ENCODE measurements around the gene HPCAL1.

- TF ChIP-seq CTCF (IDR thresholded peaks at IDR 0.05; ENCODE audit: insufficient read depth, low read depth, low read length) = no peak
- no peak for TF ChIP-seq EZH2 (IDR thresholded peaks at IDR 0.05; ENCODE audit: insufficient read depth, low read length)
Measured at GRCh38 chr2:10327896-10328669, 25.4 kb downstream of the HPCAL1 start.
